Measurements from ENCODE around the gene CBX5. TPM values are rescaled to one million over a fixed set of nuclear protein-coding genes. Genes with fewer than 3 reads are reported as not detected.

CBX5 gene
- total and polyA plus RNA-seq, 2 of the 8 experiments (the other 6 are each of a cell fraction or from before 2014, with no cell fraction given): 62.4 to 231 TPM

GRCh38 chr12:54189198-54189539 is 90.8 kb downstream of the CBX5 start (continued):
- no peak for TF ChIP-seq CHD7 (IDR thresholded peaks at IDR 0.05; ENCODE audit: insufficient replicate concordance, low read length)
- no peak for TF ChIP-seq GABPA (IDR thresholded peaks at IDR 0.05; ENCODE audit: borderline replicate concordance, insufficient read depth, low read length)
- TF ChIP-seq CTBP2 (IDR thresholded peaks at IDR 0.05; ENCODE audit: borderline replicate concordance, insufficient read depth, insufficient read length, low read length): no peak
- TF ChIP-seq SRF (IDR thresholded peaks at IDR 0.05; ENCODE audit: low read depth, low read length): no peak
- TF ChIP-seq SAP30 (IDR thresholded peaks at IDR 0.05; ENCODE audit: insufficient read depth, insufficient replicate concordance, low read length): no peak
- TF ChIP-seq POU5F1 (IDR thresholded peaks at IDR 0.05; ENCODE audit: low read depth, low read length): no peak
- no peak for TF ChIP-seq SP2 (IDR thresholded peaks at IDR 0.05; ENCODE audit: low read length)
